OCI-M1 (cell line): ENCODE data around the gene NPPA.

Source experiments
- DNase-seq: peaks from one replicate; lab custom pipeline; 2025; lab: John Stamatoyannopoulos, UW

Gene NPPA

DNA sequence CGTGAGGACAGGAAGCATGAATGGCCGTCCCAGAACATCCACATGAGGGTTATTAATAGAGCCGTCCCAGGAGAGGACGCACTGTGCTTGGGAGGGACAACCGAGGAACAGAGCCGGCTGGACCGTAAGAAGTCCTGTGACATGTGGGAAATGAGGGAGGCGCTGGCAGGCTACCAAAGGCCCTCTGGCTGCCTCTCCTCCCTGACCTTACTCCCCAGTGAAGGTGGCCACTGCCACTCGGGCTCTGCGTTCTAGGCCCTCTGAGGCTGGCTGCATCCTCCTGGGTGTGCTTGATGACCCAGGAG lies 26.6 kb upstream of the NPPA start:
- no peak for DNase-seq

DNA sequence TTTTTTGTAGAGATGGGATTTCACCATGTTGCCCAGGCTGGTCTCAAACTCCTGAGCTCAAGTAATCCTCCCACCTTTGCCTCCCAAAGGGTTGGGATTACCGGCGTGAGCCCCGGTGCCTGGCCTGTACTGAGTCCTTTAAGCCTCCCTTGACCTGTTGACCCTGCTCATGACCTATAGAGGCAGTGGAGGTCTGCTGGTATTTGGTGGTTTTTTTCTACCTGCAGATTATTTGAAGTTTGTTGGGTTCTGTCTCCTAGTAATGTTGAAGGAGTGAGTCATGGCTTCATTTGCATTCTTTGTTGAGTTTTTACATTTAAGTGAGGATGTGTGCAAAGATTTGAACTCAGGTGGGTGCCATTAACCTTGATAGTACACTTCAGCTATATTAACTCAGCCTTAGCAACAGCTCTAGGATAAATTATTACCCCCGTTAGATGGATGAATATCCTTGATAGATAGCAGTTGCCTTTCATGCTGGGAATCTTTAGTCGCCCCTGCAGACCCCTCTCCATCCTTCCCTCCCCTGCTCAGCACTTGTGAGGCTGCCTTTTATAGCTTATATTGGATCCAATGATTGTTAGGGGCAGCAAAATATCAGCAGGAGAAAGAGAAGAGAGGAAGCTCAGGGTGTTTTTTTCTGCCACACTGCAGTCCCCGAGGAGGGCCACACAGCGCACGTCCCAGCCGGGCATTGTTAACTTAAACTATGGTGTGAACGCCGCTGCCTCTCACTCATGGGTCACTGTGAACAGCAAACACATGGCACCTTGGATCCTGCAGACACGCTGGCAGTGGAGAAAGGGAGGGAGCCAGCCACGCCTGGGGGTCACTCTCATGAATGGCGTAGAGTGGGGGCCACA lies 26.0 kb upstream of the NPPA start:
- no peak for DNase-seq

- no peak for DNase-seq
Observed at GRCh38 chr1:11872545-11872944, 25.0 kb upstream of the NPPA start.

GRCh38 chr1:11869650-11870207 lies 22.1 kb upstream of the NPPA start:
- no peak for DNase-seq

DNA sequence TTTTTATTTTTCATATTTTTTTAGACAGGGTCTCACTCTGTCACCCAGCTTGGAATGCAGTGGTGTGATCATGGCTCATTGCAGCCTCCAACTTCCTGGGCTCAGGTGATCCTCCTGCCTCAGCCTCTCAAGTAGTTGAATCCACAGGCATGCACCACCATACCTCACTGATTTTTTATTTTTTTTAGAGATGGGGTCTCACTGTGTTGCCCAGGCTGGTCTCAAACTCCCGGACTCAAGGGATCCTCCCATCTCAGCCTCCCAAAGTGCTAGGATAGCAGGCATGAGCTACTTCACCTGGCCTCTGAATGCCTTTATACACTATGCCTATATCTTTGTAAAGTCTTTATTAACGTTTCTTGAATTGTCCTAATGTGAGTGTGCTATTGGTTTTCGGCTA lies 21.5 kb upstream of the NPPA start:
- no peak for DNase-seq

- no peak for DNase-seq
Observed at GRCh38 chr1:11868331-11868980, 20.9 kb upstream of the NPPA start.

DNA sequence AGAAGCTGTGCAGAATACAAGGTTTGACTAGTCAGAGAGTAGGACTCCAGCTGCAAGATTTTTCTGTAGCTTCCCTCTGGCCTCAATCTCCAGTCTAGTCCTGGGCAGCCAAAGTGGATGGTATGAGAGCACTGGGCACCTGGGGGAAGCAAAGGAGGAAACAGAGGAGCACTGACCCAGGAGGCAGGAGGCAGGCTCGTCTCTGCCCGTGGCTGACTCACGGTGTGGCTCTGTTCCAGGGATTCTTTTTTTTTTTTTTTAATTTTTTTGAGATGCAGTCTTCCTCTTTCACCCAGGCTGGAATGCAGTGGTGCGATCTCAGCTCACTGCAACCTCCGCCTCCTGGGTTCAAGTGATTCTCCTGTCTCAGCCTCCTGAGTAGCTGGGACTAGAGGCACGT lies 15.3 kb upstream of the NPPA start:
- peak; percentile 32 for DNase-seq

DNA sequence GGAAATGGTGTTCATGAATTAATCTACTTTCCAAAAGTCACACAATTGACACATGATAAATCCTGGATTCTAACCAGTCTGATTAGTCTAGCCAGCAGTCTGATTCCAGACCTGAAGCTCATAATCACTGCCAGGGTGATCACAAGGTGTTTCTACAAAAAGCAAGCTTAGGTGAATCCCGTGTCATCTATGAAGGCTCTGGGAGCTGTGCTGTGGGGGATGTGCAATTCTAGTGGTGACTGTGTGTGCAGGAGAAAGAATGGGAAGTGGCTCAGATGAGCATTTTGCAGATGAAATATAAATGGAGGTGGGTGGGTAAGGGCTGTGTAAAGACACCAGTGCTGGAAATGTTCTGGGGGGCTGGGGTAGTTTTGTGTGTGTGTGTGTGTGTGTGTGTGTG lies 13.0 kb upstream of the NPPA start:
- DNase-seq: no peak

DNA sequence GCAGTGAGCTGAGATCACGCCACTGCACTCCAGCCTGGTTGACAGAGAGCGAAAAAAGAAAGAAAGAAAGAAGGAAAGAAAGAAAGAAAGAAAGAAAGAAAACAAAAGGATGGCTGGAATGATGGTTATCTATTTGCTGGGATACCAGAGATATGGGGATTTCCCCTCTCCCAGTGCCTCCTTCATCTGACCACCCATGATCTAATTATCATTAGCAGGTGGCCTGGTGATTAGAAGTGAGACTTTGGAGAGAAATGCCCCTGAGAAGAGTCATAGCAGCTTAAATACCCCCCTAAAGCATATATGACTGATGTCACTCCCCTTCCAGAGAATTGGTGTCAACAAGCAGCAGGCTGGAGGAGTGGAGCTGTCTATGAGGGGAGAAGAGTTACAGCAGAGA lies 12.5 kb upstream of the NPPA start:
- DNase-seq: no peak

DNA sequence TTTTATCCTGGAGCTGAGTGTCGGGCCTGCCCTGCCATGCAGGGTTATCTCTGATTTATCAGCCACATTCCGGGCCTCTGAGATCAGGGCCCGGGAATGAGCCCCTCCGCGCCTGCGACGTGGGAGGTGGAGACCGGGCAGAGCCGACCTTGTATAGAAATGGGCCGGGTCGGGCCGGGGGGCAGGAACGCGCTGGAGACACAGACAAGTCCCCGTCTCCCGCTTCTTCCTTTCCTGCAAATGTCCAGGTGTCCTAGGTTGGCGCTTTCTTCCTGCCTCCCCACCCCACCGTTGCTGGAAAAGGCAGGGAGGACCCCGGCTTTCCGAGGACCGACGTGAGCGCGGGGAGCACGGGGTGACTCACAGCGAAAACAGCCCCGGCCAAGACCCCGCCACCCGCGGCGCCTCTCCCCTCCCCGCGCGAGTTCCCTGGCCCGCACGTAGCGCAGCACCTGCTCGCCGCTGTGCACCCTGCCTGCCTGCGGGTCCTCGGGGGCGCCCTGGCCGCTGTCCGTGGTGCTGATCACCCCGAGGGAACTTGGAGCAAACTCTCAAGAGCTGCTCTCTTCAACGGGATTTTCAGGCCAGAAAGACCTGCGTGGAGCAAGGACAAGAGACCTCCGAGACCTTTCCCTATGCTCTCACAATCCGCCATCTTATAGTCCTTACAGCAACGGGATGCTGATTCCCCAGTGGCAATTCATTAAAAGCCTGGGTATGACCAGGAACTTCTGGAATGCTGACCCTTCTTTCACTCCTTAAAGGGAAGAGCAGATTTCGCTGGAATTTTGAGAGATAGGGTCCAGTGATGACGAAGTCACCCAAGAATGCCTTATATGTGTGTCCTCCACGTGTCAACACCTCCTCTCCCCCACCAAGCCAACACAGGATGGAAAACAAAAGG lies 11.6 kb upstream of the NPPA start:
- peak; percentile 77 for DNase-seq

- no peak for DNase-seq
Observed at GRCh38 chr1:11858613-11858967, 11.0 kb upstream of the NPPA start, which contains the start of gene NPPB. Gene NPPB, minus strand, starts transcription at chr1:11858945. Its CDS starts 112 bp downstream, at chr1:11858833.

GRCh38 chr1:11858158-11858557 lies 10.6 kb upstream of the NPPA start:
- no peak for DNase-seq

- no peak for DNase-seq
Observed at GRCh38 chr1:11857164-11857851, 9.7 kb upstream of the NPPA start.

DNA sequence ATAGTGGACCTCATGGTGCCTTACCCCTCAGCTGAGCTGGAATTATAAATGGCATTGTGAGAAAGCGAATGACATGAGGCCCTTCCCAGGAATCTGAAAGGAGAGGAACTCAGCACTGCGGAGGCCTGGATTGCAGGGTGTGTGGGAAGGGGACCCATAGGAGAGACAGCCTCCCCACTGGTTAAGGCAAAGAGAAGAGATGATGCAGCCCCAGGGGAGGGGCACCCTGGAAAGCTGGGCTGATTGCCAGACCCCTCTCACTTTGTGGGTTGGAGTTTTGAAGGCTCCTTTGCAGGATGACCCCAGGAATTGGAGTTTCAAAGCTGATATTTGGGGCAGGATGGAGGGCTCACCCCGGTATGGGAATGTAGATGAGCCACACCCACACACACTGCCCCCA lies 9.1 kb upstream of the NPPA start:
- DNase-seq: no peak

DNA sequence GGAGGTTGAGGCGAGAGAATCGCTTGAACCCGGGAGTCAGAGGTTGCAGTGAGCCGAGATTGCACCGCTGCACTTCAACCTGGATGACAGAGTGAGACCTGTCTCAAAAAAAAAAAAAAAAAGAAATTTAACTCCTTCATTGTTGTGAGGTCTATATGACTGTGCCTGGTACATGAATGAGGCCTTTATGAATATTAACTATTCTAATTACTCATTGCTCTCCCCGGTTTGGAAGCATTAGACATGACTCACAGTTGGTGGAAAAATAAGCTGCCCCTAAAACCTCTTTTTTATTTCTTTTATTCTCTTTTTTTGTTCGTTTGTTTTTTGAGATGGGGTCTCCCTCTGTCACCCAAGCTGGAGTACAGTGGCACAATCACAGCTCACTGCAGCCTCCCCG lies 7.8 kb upstream of the NPPA start:
- DNase-seq: no peak

DNA sequence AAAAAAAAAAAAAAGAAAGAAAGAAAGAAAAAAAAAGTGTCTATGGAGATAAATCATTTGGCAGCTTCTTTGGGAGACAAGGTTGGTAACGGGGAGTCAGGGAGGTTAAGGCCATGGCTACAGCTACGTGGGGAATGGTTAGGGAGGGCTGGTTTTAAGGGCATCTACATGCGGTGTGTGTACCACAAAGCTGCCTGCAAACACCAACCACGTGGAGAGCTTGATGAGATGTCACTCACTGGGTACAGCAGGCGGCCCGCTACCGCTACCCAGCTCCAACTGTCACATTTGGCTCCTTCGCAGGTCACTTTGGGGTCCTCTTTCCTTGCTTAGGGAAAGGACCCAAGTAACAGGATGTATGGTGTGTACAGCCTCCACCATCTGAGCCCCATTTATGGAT lies 6.9 kb upstream of the NPPA start:
- no peak for DNase-seq

DNA sequence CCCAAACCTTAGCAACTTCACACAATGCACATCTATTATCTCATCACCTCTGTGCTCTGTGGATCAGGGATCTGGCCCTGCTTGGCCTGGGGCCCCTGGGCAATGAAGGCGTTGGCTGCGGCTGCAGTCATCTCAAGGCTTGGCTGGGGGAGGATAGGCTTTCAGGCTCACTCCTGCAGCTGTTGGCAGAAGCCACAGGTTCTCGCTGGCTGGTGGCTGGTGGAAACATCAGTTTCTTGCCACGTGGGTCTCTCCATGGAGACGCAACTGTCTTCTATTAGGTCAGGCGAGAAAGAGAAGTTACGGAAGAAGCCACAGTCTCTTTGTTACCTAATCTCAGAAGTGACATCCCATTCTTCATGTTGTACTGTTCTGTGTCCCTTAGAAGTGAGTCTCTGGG lies 3.6 kb upstream of the NPPA start:
- peak; percentile 68 for DNase-seq

GRCh38 chr1:11850156-11850555 lies 2.6 kb upstream of the NPPA start:
- no peak for DNase-seq

- DNase-seq: no peak
Observed at GRCh38 chr1:11848373-11848700, 754 bp upstream of the NPPA start.

- DNase-seq: peak; percentile 12
Observed at GRCh38 chr1:11845641-11846335, 1.8 kb downstream of the NPPA start.
